Adipocyte (in vitro differentiated cells): ENCODE measurements around the gene OR2L8.
"Not testable (repeated sequence)": the region's sequence is repeated elsewhere in the genome, so short reads cannot be mapped to it uniquely, and the experiment has no call there.

Experiments used
- DNase-seq: peaks from one replicate; pipeline ENCODE4 v3.0.0-alpha.2; 2015; ENCODE audit warnings: low read depth
- H3K27me3 ChIP-seq: replicated peaks from 2 replicates; pipeline ENCODE4 v1.7.0; 2013; ENCODE audit warnings: mild to moderate bottlenecking, low read length, moderate library complexity; ENCODE audit not compliant: control insufficient read depth, insufficient read depth
- H3K36me3 ChIP-seq: 2 replicates; pipeline ENCODE4 v1.7.0; 2013; ENCODE audit warnings: low read length, mild to moderate bottlenecking, moderate library complexity; ENCODE audit not compliant: control insufficient read depth, insufficient read depth, severe bottlenecking
- H3K4me1 ChIP-seq: 2 replicates; pipeline ENCODE4 v1.7.0; 2013; ENCODE audit warnings: mild to moderate bottlenecking, low read length, moderate library complexity; ENCODE audit not compliant: control insufficient read depth, insufficient read depth
- H3K4me3 ChIP-seq: 2 replicates; pipeline ENCODE4 v1.7.0; 2013; ENCODE audit warnings: mild to moderate bottlenecking, low read length, moderate library complexity
- H3K9ac ChIP-seq: 2 replicates; pipeline ENCODE4 v1.7.0; 2013; ENCODE audit warnings: mild to moderate bottlenecking, low read length, moderate library complexity
- H3K9me3 ChIP-seq: 2 replicates; pipeline ENCODE4 v1.7.0; 2013; ENCODE audit warnings: mild to moderate bottlenecking, low read length, moderate library complexity; ENCODE audit not compliant: control insufficient read depth

Gene OR2L8

GRCh38 chr1:247933989-247934388, 14.7 kb upstream of the OR2L8 start:
- no peaks in the 10 kb centered on the region for H3K36me3 ChIP-seq
- no peaks in the 10 kb centered on the region for H3K4me1 ChIP-seq
- H3K9ac ChIP-seq = no peak overlapping the region
- no peaks in the 10 kb centered on the region for H3K27me3 ChIP-seq
- H3K4me3 ChIP-seq = no peak overlapping the region
- no peak for DNase-seq
- H3K9me3 ChIP-seq = no peaks in the 10 kb centered on the region

- H3K27me3 ChIP-seq = no peaks in the 10 kb centered on the region
- no peaks in the 10 kb centered on the region for H3K9me3 ChIP-seq
- DNase-seq = no peak
- H3K9ac ChIP-seq = no peak overlapping the region
- no peaks in the 10 kb centered on the region for H3K36me3 ChIP-seq
- H3K4me3 ChIP-seq = no peak overlapping the region
- H3K4me1 ChIP-seq = no peaks in the 10 kb centered on the region
These were observed 12.9 kb upstream of the OR2L8 start for GRCh38 chr1:247935781-247936180.

- no peaks in the 10 kb centered on the region for H3K4me1 ChIP-seq
- no peak for DNase-seq
- no peaks in the 10 kb centered on the region for H3K9me3 ChIP-seq
- no peaks in the 10 kb centered on the region for H3K36me3 ChIP-seq
- H3K4me3 ChIP-seq = no peak overlapping the region
- H3K9ac ChIP-seq = no peak overlapping the region
- no peaks in the 10 kb centered on the region for H3K27me3 ChIP-seq
These were observed 12.2 kb upstream of the OR2L8 start for GRCh38 chr1:247936415-247936814.

GRCh38 chr1:247936965-247937734, 11.5 kb upstream of the OR2L8 start:
- not testable (repeated sequence) for H3K27me3 ChIP-seq, H3K4me1 ChIP-seq, DNase-seq, H3K36me3 ChIP-seq, H3K9me3 ChIP-seq, H3K9ac ChIP-seq
- H3K4me3 ChIP-seq = peak overlapping the region; percentile 58

GRCh38 chr1:247942624-247943023, 6.0 kb upstream of the OR2L8 start:
- H3K4me3 ChIP-seq = no peak overlapping the region
- H3K27me3 ChIP-seq = no peaks in the 10 kb centered on the region
- H3K9me3 ChIP-seq = peaks cover 4% of the 10 kb centered on the region
- H3K36me3 ChIP-seq = no peaks in the 10 kb centered on the region
- no peak for DNase-seq
- H3K9ac ChIP-seq = no peak overlapping the region
- H3K4me1 ChIP-seq = no peaks in the 10 kb centered on the region

GRCh38 chr1:247953408-247953807, 4.8 kb downstream of the OR2L8 start:
- H3K9me3 ChIP-seq = no peaks in the 10 kb centered on the region
- no peaks in the 10 kb centered on the region for H3K4me1 ChIP-seq
- H3K4me3 ChIP-seq = no peak overlapping the region
- H3K27me3 ChIP-seq = no peaks in the 10 kb centered on the region
- no peak overlapping the region for H3K9ac ChIP-seq
- DNase-seq = no peak
- H3K36me3 ChIP-seq = no peaks in the 10 kb centered on the region

GRCh38 chr1:247961791-247962190, 13.1 kb downstream of the OR2L8 start:
- H3K4me3 ChIP-seq = no peak overlapping the region

GRCh38 chr1:247962911-247963588, 14.4 kb downstream of the OR2L8 start:
- Histone ChIP-seq H3K36me3 (no peaks in the 10 kb centered on the region), H3K4me3 (no peak overlapping the region), H3K9me3 (no peaks in the 10 kb centered on the region), H3K9ac (no peak overlapping the region), H3K4me1 (no peaks in the 10 kb centered on the region), H3K27me3 (no peaks in the 10 kb centered on the region)
- DNase-seq = no peak

More at GRCh38 chr1:247961791-247962190, 13.1 kb downstream of the OR2L8 start:
- H3K4me1 ChIP-seq = no peaks in the 10 kb centered on the region
- no peak for DNase-seq
- no peaks in the 10 kb centered on the region for H3K27me3 ChIP-seq
- H3K9ac ChIP-seq = no peak overlapping the region
- no peaks in the 10 kb centered on the region for H3K9me3 ChIP-seq
- H3K36me3 ChIP-seq = no peaks in the 10 kb centered on the region

GRCh38 chr1:247964933-247965332, 16.3 kb downstream of the OR2L8 start, which contains the start of gene OR2AK2:
Gene OR2AK2 (plus strand): TSS chr1:247965233. CDS start chr1:247965377, 144 bp downstream.
- no peaks in the 10 kb centered on the region for H3K36me3 ChIP-seq
- no peaks in the 10 kb centered on the region for H3K9me3 ChIP-seq
- DNase-seq = no peak

GRCh38 chr1:247966532-247967204, 18.0 kb downstream of the OR2L8 start:
- no peak overlapping the region for H3K9ac ChIP-seq
- no peak overlapping the region for H3K4me3 ChIP-seq
- no peaks in the 10 kb centered on the region for H3K9me3 ChIP-seq
- no peak for DNase-seq
- no peaks in the 10 kb centered on the region for H3K4me1 ChIP-seq
- no peaks in the 10 kb centered on the region for H3K27me3 ChIP-seq
- H3K36me3 ChIP-seq = no peaks in the 10 kb centered on the region

More at GRCh38 chr1:247964933-247965332, 16.3 kb downstream of the OR2L8 start, which contains the start of gene OR2AK2:
- Histone ChIP-seq H3K4me1 (no peaks in the 10 kb centered on the region), H3K9ac (no peak within 1 kb of the TSS), H3K4me3 (no peak within 1 kb of the TSS), H3K27me3 (no peaks in the 10 kb centered on the region)

- DNase-seq = no peak
- Histone ChIP-seq H3K4me3 (no peak overlapping the region), H3K9me3 (peaks cover 5% of the 10 kb centered on the region), H3K9ac (no peak overlapping the region), H3K36me3 (no peaks in the 10 kb centered on the region), H3K4me1 (no peaks in the 10 kb centered on the region), H3K27me3 (no peaks in the 10 kb centered on the region)
These were observed 44.3 kb downstream of the OR2L8 start for GRCh38 chr1:247992986-247993385.
